ENCODE results near the gene SCO2.

SCO2 gene

DNA sequence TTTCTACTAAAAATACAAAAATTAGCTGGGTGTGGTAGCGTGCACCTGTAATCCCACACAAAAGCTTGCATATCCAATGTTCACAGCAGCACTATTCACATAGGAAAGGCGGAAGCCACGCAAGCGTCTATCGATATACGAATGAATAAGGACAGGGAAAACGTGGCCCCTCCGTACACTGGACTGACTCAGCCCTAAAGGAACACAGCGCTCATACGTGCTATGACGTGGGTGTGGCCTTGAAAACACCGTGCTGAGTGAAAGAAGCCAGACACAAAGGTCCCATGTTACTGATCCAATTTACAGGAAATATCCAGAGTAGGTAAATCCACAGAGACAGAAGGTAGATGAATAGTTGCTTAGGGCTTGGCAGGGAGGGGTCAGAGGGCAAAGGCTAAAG is 24.9 kb downstream of the SCO2 start:
- no peak overlapping the region for H3K9ac ChIP-seq (ENCODE audit: low read length)
- H3K27me3 ChIP-seq (ENCODE audit: control insufficient read depth in 1 of 2, insufficient read depth in 2 of 2, low read length in 2 of 2): no peaks in the 10 kb centered on the region
- H3K4me3 ChIP-seq (ENCODE audit: low read depth in 1 of 2, low read length in 2 of 2): no peak overlapping the region
- H3K4me1 ChIP-seq (ENCODE audit: insufficient read depth, low read length): no peaks in the 10 kb centered on the region
- H3K27ac ChIP-seq (ENCODE audit: low read depth, low read length): no peak overlapping the region
- peaks cover 16% of the 10 kb centered on the region for H3K36me3 ChIP-seq (ENCODE audit: insufficient read depth, low read length)
- H3K9me3 ChIP-seq (ENCODE audit: low read length): no peaks in the 10 kb centered on the region

DNA sequence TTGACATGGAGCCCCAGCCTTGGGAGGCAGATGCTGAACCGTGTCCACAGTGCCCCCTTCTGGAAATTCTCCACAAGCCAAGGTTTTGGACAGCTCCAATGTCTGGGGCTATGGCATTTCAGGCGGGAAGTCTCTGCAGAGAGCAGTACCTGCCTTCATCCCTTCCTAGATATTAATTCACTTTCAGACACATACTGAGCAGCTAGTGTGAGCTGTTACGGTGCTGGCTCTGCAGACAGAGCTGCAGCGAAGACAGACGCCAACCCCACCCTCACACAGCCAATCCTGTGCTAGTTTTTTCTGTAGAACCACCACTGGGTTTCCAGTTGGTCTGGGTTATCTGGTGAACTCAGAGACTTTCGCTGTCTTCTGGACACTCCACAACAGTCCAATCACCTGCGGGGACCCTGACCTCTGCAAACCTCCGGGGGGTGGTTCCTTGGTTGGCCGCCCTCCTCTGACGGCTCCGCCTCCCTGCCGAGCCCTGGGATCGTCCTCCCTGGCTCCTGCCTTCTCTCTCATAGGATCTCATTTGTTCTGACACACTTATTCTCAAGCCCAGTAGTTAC is 27.0 kb downstream of the SCO2 start:
- Histone ChIP-seq H3K36me3 (ENCODE audit: insufficient read depth, low read length) (peaks cover 8% of the 10 kb centered on the region), H3K27ac (ENCODE audit: low read depth, low read length) (no peak overlapping the region), H3K9ac (ENCODE audit: low read length) (no peak overlapping the region), H3K4me1 (ENCODE audit: insufficient read depth, low read length) (no peaks in the 10 kb centered on the region), H3K4me3 (ENCODE audit: low read depth in 1 of 2, low read length in 2 of 2) (no peak overlapping the region), H3K27me3 (ENCODE audit: control insufficient read depth in 1 of 2, insufficient read depth in 2 of 2, low read length in 2 of 2) (no peaks in the 10 kb centered on the region), H3K9me3 (ENCODE audit: low read length) (no peaks in the 10 kb centered on the region)

DNA sequence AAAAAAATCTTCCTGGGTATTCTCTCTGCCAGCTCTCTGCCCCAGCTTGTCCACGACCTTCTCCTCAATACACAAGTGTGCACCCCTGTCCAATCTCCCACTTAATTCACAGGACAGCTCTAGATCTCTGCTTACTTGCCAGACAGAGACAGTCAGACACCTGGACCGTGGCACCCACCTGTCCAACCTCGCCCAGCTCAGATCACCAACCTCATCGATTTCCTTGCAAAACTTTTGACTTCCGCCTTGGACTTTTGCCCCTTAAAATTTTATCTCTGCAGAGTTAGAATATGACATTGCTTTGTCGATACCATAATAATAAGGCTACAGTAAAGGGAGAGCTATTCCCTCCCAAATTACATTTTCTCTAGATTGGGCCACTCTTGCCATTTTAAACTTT is 28.3 kb downstream of the SCO2 start:
- H3K4me3 ChIP-seq (ENCODE audit: low read depth in 1 of 2, low read length in 2 of 2): no peak overlapping the region
- no peak overlapping the region for H3K27ac ChIP-seq (ENCODE audit: low read depth, low read length)
- H3K36me3 ChIP-seq (ENCODE audit: insufficient read depth, low read length): no peaks in the 10 kb centered on the region
- no peaks in the 10 kb centered on the region for H3K9me3 ChIP-seq (ENCODE audit: low read length)
- no peaks in the 10 kb centered on the region for H3K27me3 ChIP-seq (ENCODE audit: control insufficient read depth in 1 of 2, insufficient read depth in 2 of 2, low read length in 2 of 2)
- no peaks in the 10 kb centered on the region for H3K4me1 ChIP-seq (ENCODE audit: insufficient read depth, low read length)
- H3K9ac ChIP-seq (ENCODE audit: low read length): no peak overlapping the region

DNA sequence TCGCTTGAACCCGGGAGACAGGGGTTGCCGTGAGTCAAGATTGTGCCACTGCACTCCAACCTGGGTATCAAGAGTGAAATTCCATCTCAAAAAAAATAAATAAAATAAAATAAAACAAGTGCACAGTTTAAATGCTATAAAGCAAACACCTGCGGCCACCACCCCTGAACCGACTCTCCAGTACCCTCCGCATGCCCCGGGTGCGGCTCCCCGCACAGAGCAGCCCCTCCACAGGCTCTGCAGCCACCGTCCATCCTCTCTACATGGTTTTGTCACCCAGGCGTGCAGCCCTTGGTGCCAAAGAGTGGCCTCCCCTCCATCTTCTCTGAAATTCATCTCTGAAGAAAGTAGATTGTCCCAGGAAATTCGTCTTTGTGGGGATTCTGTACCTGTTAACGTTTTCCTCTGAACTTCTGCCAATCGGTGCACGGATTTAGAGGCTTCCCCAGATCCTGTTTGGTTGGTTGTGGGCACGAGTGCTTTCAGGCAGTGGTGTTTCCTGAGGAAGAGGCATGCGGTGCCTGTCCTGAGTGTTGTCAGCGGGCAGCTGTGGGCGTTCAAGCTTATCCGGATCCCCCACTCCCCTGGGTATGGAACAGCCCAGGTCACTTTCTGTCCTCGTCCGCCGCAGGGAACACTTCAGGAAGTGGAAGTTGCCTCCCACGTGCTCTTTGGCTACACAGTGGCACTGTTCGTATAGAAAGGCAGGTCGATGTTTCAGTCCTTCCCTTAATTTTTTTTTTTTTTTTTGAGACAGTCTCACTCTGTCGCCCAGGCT is 34.7 kb downstream of the SCO2 start:
- H3K27me3 ChIP-seq (ENCODE audit: control insufficient read depth in 1 of 2, insufficient read depth in 2 of 2, low read length in 2 of 2): no peaks in the 10 kb centered on the region
- no peaks in the 10 kb centered on the region for H3K36me3 ChIP-seq (ENCODE audit: insufficient read depth, low read length)
- no peak overlapping the region for H3K27ac ChIP-seq (ENCODE audit: low read depth, low read length)
- no peaks in the 10 kb centered on the region for H3K9me3 ChIP-seq (ENCODE audit: low read length)
- H3K4me3 ChIP-seq (ENCODE audit: low read depth in 1 of 2, low read length in 2 of 2): no peak overlapping the region
- no peak overlapping the region for H3K9ac ChIP-seq (ENCODE audit: low read length)
- no peaks in the 10 kb centered on the region for H3K4me1 ChIP-seq (ENCODE audit: insufficient read depth, low read length)

DNA sequence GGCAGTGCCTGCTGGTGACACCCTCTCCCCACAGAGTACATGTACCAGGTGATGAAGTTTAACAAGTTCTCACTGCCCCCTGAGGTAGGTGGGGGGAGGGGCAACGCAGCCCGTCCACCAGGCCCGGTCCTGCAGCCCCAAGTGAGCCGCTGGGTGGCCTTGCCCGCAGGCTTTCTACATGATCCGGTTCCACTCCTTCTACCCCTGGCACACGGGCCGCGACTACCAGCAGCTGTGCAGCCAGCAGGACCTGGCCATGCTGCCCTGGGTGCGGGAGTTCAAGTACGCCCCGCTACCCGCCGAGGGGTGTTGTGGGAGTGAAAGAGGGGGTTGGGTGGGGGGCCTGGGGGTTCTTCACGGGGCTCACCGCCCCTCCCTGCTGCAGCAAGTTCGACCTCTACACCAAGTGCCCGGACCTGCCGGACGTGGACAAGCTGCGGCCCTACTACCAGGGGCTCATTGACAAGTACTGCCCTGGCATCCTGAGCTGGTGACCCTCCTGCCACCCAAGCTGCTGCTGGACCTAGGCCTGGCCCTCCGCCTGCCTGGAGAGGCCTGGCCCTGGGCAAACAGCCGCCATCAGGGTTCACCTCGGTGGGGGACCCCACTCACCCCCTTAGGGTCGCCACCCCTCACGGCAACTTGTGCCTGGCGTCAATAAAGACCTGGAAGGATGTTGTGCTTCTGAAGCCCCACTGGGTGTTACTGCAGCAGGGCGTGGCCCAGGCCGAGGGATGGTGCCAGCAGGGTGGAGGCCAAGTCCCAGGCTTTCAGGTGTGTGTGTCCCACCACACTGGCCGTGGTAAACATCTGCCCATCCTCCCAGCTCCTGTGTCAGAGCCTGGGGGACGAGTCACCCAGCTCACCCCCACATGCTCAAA is 35.8 kb downstream of the SCO2 start:
- Histone ChIP-seq H3K4me3 (ENCODE audit: low read depth in 1 of 2, low read length in 2 of 2) (no peak overlapping the region), H3K27me3 (ENCODE audit: control insufficient read depth in 1 of 2, insufficient read depth in 2 of 2, low read length in 2 of 2) (no peaks in the 10 kb centered on the region), H3K36me3 (ENCODE audit: insufficient read depth, low read length) (no peaks in the 10 kb centered on the region), H3K4me1 (ENCODE audit: insufficient read depth, low read length) (no peaks in the 10 kb centered on the region), H3K9me3 (ENCODE audit: low read length) (no peaks in the 10 kb centered on the region), H3K27ac (ENCODE audit: low read depth, low read length) (no peak overlapping the region), H3K9ac (ENCODE audit: low read length) (no peak overlapping the region)

DNA sequence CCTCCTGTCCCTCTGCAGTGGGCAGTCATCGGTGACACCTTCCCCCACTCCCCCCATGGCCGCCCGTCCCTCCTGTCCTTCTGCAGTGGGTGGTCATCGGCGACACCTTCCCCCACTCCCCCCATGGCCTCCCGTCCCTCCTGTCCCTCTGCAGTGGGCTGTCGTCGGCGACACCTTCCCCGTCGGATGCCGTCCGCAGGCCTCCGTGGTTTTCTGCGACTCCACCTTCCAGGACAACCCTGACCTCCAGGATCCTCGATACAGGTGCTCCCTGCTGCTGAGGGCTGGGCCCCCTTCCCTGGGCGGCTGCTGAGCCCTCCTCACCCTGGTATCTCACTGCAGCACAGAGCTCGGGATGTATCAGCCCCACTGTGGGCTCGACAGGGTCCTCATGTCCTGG is 36.5 kb downstream of the SCO2 start:
- Histone ChIP-seq H3K27ac (ENCODE audit: low read depth, low read length) (no peak overlapping the region), H3K4me3 (ENCODE audit: low read depth in 1 of 2, low read length in 2 of 2) (no peak overlapping the region), H3K9me3 (ENCODE audit: low read length) (no peaks in the 10 kb centered on the region), H3K36me3 (ENCODE audit: insufficient read depth, low read length) (no peaks in the 10 kb centered on the region), H3K4me1 (ENCODE audit: insufficient read depth, low read length) (no peaks in the 10 kb centered on the region), H3K27me3 (ENCODE audit: control insufficient read depth in 1 of 2, insufficient read depth in 2 of 2, low read length in 2 of 2) (peaks cover 0 to 5% of the 10 kb centered on the region in 2 donors), H3K9ac (ENCODE audit: low read length) (no peak overlapping the region)

DNA sequence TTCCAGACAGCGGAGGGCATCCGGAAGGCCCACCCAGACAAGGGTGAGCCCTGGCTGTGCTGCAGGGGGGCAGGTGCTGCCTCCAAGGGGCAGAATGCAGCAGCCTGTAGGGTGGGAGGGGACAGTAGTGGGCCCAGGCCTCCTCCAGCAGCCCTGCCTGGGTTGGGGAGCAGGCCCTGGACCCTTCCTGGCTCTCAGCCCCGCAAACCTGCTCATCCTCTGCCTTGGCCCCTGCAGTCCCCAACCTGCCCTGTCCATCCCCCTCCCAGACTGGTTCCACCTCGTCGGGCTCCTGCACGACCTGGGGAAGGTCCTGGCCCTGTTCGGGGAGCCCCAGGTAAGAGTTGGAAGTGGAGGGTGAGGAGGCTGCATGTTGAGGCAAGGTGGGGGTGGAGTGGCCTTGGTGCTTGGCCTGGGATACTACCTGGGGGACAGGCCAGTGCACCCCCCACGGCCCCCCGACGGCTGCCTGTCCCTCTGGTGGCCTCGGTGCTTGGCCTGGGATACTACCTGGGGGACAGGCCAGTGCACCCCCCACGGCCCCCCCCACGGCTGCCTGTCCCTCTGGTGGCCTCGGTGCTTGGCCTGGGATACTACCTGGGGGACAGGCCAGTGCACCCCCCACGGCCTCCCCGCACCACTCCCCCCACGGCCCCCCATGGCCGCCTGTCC is 37.3 kb downstream of the SCO2 start:
- no peak overlapping the region for H3K27ac ChIP-seq (ENCODE audit: low read depth, low read length)
- H3K4me3 ChIP-seq (ENCODE audit: low read depth in 1 of 2, low read length in 2 of 2): no peak overlapping the region
- no peak overlapping the region for H3K9ac ChIP-seq (ENCODE audit: low read length)
- no peaks in the 10 kb centered on the region for H3K36me3 ChIP-seq (ENCODE audit: insufficient read depth, low read length)
- H3K9me3 ChIP-seq (ENCODE audit: low read length): no peaks in the 10 kb centered on the region
- peaks cover 0 to 12% of the 10 kb centered on the region in 2 donors for H3K27me3 ChIP-seq (ENCODE audit: control insufficient read depth in 1 of 2, insufficient read depth in 2 of 2, low read length in 2 of 2)
- no peaks in the 10 kb centered on the region for H3K4me1 ChIP-seq (ENCODE audit: insufficient read depth, low read length)

DNA sequence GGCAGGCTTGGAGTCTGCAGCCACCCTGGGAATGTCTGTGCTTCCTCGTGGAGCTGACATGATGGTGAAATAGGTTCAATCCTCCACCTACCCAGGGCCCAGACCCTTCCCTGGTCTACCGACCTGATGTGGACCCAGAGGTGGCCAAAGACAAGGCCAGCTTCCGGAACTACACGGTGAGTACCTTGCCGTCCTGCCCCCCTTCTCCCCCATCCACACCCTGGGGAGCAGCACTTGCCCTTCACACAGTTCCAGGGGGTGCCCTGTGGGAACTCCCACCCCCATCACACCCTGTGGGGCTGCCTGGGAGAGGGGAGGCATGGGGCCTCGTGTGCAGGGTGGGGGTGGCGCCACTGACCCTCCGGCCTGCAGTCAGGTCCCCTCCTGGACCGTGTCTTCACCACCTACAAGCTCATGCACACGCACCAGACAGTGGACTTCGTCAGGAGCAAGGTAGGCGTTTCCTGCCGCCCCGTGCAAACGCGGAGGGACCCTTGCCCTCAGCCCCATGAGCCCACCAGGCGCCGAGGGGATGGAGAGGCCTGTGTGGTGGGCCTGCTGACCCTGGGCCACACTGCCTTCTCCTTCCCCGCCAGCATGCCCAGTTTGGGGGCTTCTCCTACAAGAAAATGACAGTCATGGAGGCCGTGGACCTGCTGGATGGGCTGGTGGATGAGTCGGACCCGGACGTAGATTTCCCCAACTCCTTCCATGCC is 38.0 kb downstream of the SCO2 start:
- Histone ChIP-seq H3K27me3 (ENCODE audit: control insufficient read depth in 1 of 2, insufficient read depth in 2 of 2, low read length in 2 of 2) (peaks cover 0 to 19% of the 10 kb centered on the region in 2 donors), H3K27ac (ENCODE audit: low read depth, low read length) (no peak overlapping the region), H3K4me1 (ENCODE audit: insufficient read depth, low read length) (no peaks in the 10 kb centered on the region), H3K9me3 (ENCODE audit: low read length) (no peaks in the 10 kb centered on the region), H3K9ac (ENCODE audit: low read length) (no peak overlapping the region), H3K36me3 (ENCODE audit: insufficient read depth, low read length) (no peaks in the 10 kb centered on the region), H3K4me3 (ENCODE audit: low read depth in 1 of 2, low read length in 2 of 2) (no peak overlapping the region)

DNA sequence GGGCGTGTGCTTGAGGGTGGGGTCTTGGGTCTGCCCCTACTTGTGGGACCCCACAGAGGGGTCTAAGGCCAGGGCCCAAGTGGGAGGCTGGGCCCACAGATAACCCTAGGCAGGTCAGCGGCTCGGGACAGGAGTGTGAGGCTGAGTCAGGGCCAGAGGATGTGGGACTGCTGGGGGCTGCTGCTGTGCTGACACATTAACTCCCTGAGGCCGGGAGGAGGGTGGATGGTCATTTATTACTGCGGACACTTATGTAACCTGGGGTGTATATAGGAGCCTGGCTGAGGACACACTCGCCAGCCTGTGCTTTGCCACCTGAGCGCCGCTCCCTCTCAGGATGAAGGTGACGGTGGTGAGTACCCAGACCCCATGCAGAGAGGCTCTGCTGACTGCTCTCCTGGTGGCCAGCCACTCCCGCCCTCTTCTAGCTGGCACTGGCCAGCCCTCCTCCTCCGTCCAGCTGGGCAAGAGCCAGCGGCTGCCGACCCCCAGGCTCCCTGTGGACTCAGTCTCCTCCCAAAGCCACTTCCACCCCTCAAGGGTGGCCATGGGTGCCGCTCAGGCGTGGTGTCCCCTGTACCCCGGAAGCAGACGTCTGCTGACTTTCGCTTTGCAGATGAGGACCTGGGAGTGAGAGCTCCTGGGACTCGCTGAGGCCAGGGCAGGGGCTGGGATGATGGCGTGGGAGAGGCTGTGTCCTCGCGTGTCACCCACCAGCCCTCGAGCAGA is 38.7 kb downstream of the SCO2 start, which contains the start of gene MIOX:
MIOX (plus strand) TSS at position 299 of the 729 bp plus-strand sequence; CDS start at position 338, 39 bp downstream.
- H3K9ac ChIP-seq (ENCODE audit: low read length): no peak within 1 kb of the TSS
- H3K36me3 ChIP-seq (ENCODE audit: insufficient read depth, low read length): no peaks in the 10 kb centered on the region
- H3K27me3 ChIP-seq (ENCODE audit: control insufficient read depth in 1 of 2, insufficient read depth in 2 of 2, low read length in 2 of 2): peaks cover 0 to 27% of the 10 kb centered on the region in 2 donors
- H3K4me1 ChIP-seq (ENCODE audit: insufficient read depth, low read length): no peaks in the 10 kb centered on the region
- no peak within 1 kb of the TSS for H3K27ac ChIP-seq (ENCODE audit: low read depth, low read length)
- no peaks in the 10 kb centered on the region for H3K9me3 ChIP-seq (ENCODE audit: low read length)
- H3K4me3 ChIP-seq (ENCODE audit: low read depth in 1 of 2, low read length in 2 of 2): no peak within 1 kb of the TSS
